ENCODE results near the gene RNF227. TPM values are rescaled to one million over a fixed set of nuclear protein-coding genes. Genes with fewer than 3 reads are reported as not detected.
A peak's percentile ranks its signal among the peaks of the same experiment; 100 is the strongest.

RNF227 gene
- total RNA-seq, 3 donors from 2014 or later: 4.7 to 5.5 (median 5.0) TPM

GRCh38 chr17:7940743-7941142 lies 24.7 kb upstream of the RNF227 start:
- H3K9me3 Mint-ChIP-seq: no peaks in the 10 kb centered on the region
- H3K27me3 Mint-ChIP-seq (ENCODE audit: low read depth): no peaks in the 10 kb centered on the region
- no peaks in the 10 kb centered on the region for H3K4me1 Mint-ChIP-seq (ENCODE audit: low read depth)
- H3K36me3 Mint-ChIP-seq (ENCODE audit: insufficient read depth): peaks cover 31% of the 10 kb centered on the region
- H3K4me3 Mint-ChIP-seq: no peak overlapping the region
- no peak for ATAC-seq
- no peak for DNase-seq

GRCh38 chr17:7940034-7940433 lies 23.9 kb upstream of the RNF227 start:
- peaks cover 32% of the 10 kb centered on the region for H3K36me3 Mint-ChIP-seq (ENCODE audit: insufficient read depth)
- DNase-seq: no peak
- no peaks in the 10 kb centered on the region for H3K27me3 Mint-ChIP-seq (ENCODE audit: low read depth)

GRCh38 chr17:7935859-7936258 lies 19.8 kb upstream of the RNF227 start:
- DNase-seq (no peak), ATAC-seq (no peak)
- Mint-ChIP-seq H3K9me3 (no peaks in the 10 kb centered on the region), H3K36me3 (ENCODE audit: insufficient read depth) (peaks cover 27% of the 10 kb centered on the region), H3K4me1 (ENCODE audit: low read depth) (peaks cover 36% of the 10 kb centered on the region), H3K4me3 (no peak overlapping the region), H3K27me3 (ENCODE audit: low read depth) (no peaks in the 10 kb centered on the region)

More at GRCh38 chr17:7940034-7940433, 23.9 kb upstream of the RNF227 start:
- peaks cover 2% of the 10 kb centered on the region for H3K4me1 Mint-ChIP-seq (ENCODE audit: low read depth)
- no peak overlapping the region for H3K4me3 Mint-ChIP-seq
- no peaks in the 10 kb centered on the region for H3K9me3 Mint-ChIP-seq
- no peak for ATAC-seq

GRCh38 chr17:7932949-7933348 lies 16.9 kb upstream of the RNF227 start:
- DNase-seq: no peak
- Mint-ChIP-seq H3K27me3 (ENCODE audit: low read depth) (no peaks in the 10 kb centered on the region), H3K4me3 (peak overlapping the region; percentile 97), H3K9me3 (no peaks in the 10 kb centered on the region), H3K4me1 (ENCODE audit: low read depth) (peaks cover 47% of the 10 kb centered on the region), H3K36me3 (ENCODE audit: insufficient read depth) (peaks cover 17% of the 10 kb centered on the region)
- ATAC-seq: no peak

- ATAC-seq: peak; percentile 27 to 36
- H3K36me3 Mint-ChIP-seq (ENCODE audit: insufficient read depth): peaks cover 18% of the 10 kb centered on the region
- DNase-seq: no peak
- H3K27me3 Mint-ChIP-seq (ENCODE audit: low read depth): no peaks in the 10 kb centered on the region
- H3K9me3 Mint-ChIP-seq: no peaks in the 10 kb centered on the region
- H3K4me1 Mint-ChIP-seq (ENCODE audit: low read depth): peaks cover 47% of the 10 kb centered on the region
- H3K4me3 Mint-ChIP-seq: peak overlapping the region; percentile 97
Measured at GRCh38 chr17:7932483-7932891, 16.4 kb upstream of the RNF227 start.

- no peaks in the 10 kb centered on the region for H3K27me3 Mint-ChIP-seq (ENCODE audit: low read depth)
- peak; percentile 99 for DNase-seq
- peak within 1 kb of the TSS; percentile 97 for H3K4me3 Mint-ChIP-seq
- ATAC-seq: peak; percentile 98 to 99
- no peaks in the 10 kb centered on the region for H3K9me3 Mint-ChIP-seq
- peaks cover 15% of the 10 kb centered on the region for H3K36me3 Mint-ChIP-seq (ENCODE audit: insufficient read depth)
- H3K4me1 Mint-ChIP-seq (ENCODE audit: low read depth): peaks cover 47% of the 10 kb centered on the region
Measured at GRCh38 chr17:7931709-7932482, 15.8 kb upstream of the RNF227 start, which contains the start of the genes CNTROB and TRAPPC1. CNTROB (plus strand) TSS chr17:7932206; CDS start chr17:7933080, 874 bp downstream. TRAPPC1 (minus strand) TSS chr17:7931946; CDS start chr17:7931829, 117 bp downstream.

GRCh38 chr17:7930841-7931631 lies 14.9 kb upstream of the RNF227 start:
- Mint-ChIP-seq H3K27me3 (ENCODE audit: low read depth) (no peaks in the 10 kb centered on the region), H3K4me1 (ENCODE audit: low read depth) (peaks cover 47% of the 10 kb centered on the region), H3K9me3 (no peaks in the 10 kb centered on the region), H3K4me3 (peak overlapping the region; percentile 97), H3K36me3 (ENCODE audit: insufficient read depth) (peaks cover 11% of the 10 kb centered on the region)
- ATAC-seq (no peak), DNase-seq (no peak)

GRCh38 chr17:7929158-7930023 lies 13.3 kb upstream of the RNF227 start, which contains the start of gene KCNAB3:
KCNAB3 (minus strand) TSS chr17:7929856; CDS start chr17:7929435, 421 bp downstream.
- Mint-ChIP-seq H3K9me3 (no peaks in the 10 kb centered on the region), H3K27me3 (ENCODE audit: low read depth) (no peaks in the 10 kb centered on the region), H3K36me3 (ENCODE audit: insufficient read depth) (peaks cover 4% of the 10 kb centered on the region), H3K4me3 (peak within 1 kb of the TSS; percentile 97), H3K4me1 (ENCODE audit: low read depth) (peaks cover 40% of the 10 kb centered on the region)
- peak; percentile 42 for DNase-seq
- ATAC-seq: peak in 1 of 2 donors; percentile 6

- DNase-seq: no peak
- Mint-ChIP-seq H3K9me3 (no peaks in the 10 kb centered on the region), H3K4me3 (no peak overlapping the region), H3K36me3 (ENCODE audit: insufficient read depth) (peaks cover 4% of the 10 kb centered on the region), H3K27me3 (ENCODE audit: low read depth) (no peaks in the 10 kb centered on the region), H3K4me1 (ENCODE audit: low read depth) (peaks cover 33% of the 10 kb centered on the region)
- ATAC-seq: no peak
Measured at GRCh38 chr17:7927596-7927995, 11.5 kb upstream of the RNF227 start.

- H3K27me3 Mint-ChIP-seq (ENCODE audit: low read depth): no peaks in the 10 kb centered on the region
- H3K4me1 Mint-ChIP-seq (ENCODE audit: low read depth): peaks cover 18% of the 10 kb centered on the region
- H3K4me3 Mint-ChIP-seq: peak overlapping the region; percentile 71
- peak; percentile 97 to 98 for ATAC-seq
- DNase-seq: peak; percentile 78
- peaks cover 4% of the 10 kb centered on the region for H3K36me3 Mint-ChIP-seq (ENCODE audit: insufficient read depth)
- no peaks in the 10 kb centered on the region for H3K9me3 Mint-ChIP-seq
Measured at GRCh38 chr17:7922845-7923628, 6.9 kb upstream of the RNF227 start.

- peaks cover 20% of the 10 kb centered on the region for H3K4me1 Mint-ChIP-seq (ENCODE audit: low read depth)
- H3K9me3 Mint-ChIP-seq: no peaks in the 10 kb centered on the region
- H3K36me3 Mint-ChIP-seq (ENCODE audit: insufficient read depth): peaks cover 2% of the 10 kb centered on the region
- H3K27me3 Mint-ChIP-seq (ENCODE audit: low read depth): no peaks in the 10 kb centered on the region
- DNase-seq (no peak), ATAC-seq (peak; percentile 16 to 47)
- peak overlapping the region; percentile 71 for H3K4me3 Mint-ChIP-seq
Measured at GRCh38 chr17:7922269-7922844, 6.3 kb upstream of the RNF227 start.

GRCh38 chr17:7916808-7917207 lies 719 bp upstream of the RNF227 start:
- H3K4me3 Mint-ChIP-seq: peak overlapping the region; percentile 75
- peaks cover 30% of the 10 kb centered on the region for H3K4me1 Mint-ChIP-seq (ENCODE audit: low read depth)
- no peaks in the 10 kb centered on the region for H3K9me3 Mint-ChIP-seq
- H3K27me3 Mint-ChIP-seq (ENCODE audit: low read depth): no peaks in the 10 kb centered on the region
- ATAC-seq (no peak), DNase-seq (no peak)
- peaks cover 1% of the 10 kb centered on the region for H3K36me3 Mint-ChIP-seq (ENCODE audit: insufficient read depth)

- ATAC-seq (no peak), DNase-seq (no peak)
- peak overlapping the region; percentile 75 for H3K4me3 Mint-ChIP-seq
- H3K27me3 Mint-ChIP-seq (ENCODE audit: low read depth): no peaks in the 10 kb centered on the region
- peaks cover 2% of the 10 kb centered on the region for H3K36me3 Mint-ChIP-seq (ENCODE audit: insufficient read depth)
- no peaks in the 10 kb centered on the region for H3K9me3 Mint-ChIP-seq
- peaks cover 26% of the 10 kb centered on the region for H3K4me1 Mint-ChIP-seq (ENCODE audit: low read depth)
Measured at GRCh38 chr17:7916385-7916682, 245 bp upstream of the RNF227 start.

All from activated T-cell treated with anti-CD3 and anti-CD28 coated beads, Interleukin-2, amount 50 U/mL, for 4 hours (primary cell).